ENCODE results near the gene OR13A1.

DNA sequence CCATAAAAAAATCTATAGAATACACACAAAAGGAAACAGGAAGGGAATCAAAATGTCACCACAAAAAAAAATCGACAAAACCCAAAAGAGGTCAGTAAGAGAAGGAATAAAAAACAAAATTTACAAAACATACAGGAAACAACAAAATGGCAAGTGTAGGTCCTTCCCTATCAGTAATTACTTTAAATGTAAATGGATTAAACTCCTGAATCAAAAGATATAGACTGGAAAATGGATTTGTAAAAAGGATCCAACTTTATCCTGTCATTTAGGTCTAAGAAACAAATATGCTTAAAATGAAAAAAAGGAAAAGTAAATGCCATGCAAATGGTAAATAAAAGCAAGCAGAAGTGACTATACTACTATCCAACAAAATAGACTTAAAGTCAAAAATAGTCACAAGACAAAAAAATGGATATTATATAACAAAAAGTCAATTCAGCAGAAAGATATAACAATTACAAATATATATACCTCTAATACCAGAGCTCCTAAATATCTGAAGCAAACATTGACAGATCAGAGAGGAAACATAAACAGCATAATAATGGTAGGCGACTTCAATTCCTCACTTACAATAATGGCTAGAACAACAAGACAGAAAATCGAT lies 2.0 kb downstream of the OR13A1 start:
- TF ChIP-seq CTCF (conservative IDR thresholded peaks at IDR 0.05; ENCODE audit: low read depth, low read length), result no peak
- TF ChIP-seq EZH2 (IDR thresholded peaks at IDR 0.05; ENCODE audit: borderline replicate concordance, low read depth, low read length, poor library complexity, severe bottlenecking), result no peak
